HEK293 (cell line): ENCODE results near the gene OLFM1.

Experiments
- TCF7L2 ChIP-seq: IDR thresholded peaks from 2 replicates; pipeline ENCODE4 v1.6.1; 2011; ENCODE audit warnings: low read depth, mild to moderate bottlenecking, inconsistent platforms, low read length, moderate library complexity, borderline replicate concordance
- YY1 ChIP-seq: fragments of 450-650 bp; formaldehyde crosslinking; IDR thresholded peaks from 2 replicates; pipeline ENCODE4 v1.5.1; 2018; ENCODE audit warnings: missing biosample characterization, missing genetic modification characterization
- ZBTB17 ChIP-seq: fragments of 450-650 bp; formaldehyde crosslinking; IDR thresholded peaks from 2 replicates; pipeline ENCODE4 v1.5.1; 2016; ENCODE audit warnings: missing biosample characterization, missing genetic modification characterization
- ZNF138 ChIP-seq: fragments of 450-650 bp; formaldehyde crosslinking; IDR thresholded peaks from 2 replicates; pipeline ENCODE4 v1.5.1; 2016; ENCODE audit warnings: missing biosample characterization, missing genetic modification characterization, borderline replicate concordance
- ZNF302 ChIP-seq: fragments of 450-650 bp; formaldehyde crosslinking; IDR thresholded peaks from 2 replicates; pipeline ENCODE4 v1.5.1; 2016; ENCODE audit warnings: missing biosample characterization, missing genetic modification characterization, low read depth
- ZNF354C ChIP-seq: fragments of 450-650 bp; formaldehyde crosslinking; IDR thresholded peaks from 2 replicates; pipeline ENCODE4 v1.5.1; 2016; ENCODE audit warnings: missing biosample characterization, missing genetic modification characterization, low read depth, borderline replicate concordance
- ZNF391 ChIP-seq: fragments of 450-650 bp; formaldehyde crosslinking; IDR thresholded peaks from 2 replicates; pipeline ENCODE4 v1.5.1; 2016; ENCODE audit warnings: low read depth, missing biosample characterization, missing genetic modification characterization, borderline replicate concordance
- ZNF501 ChIP-seq: fragments of 450-650 bp; formaldehyde crosslinking; IDR thresholded peaks from 2 replicates; pipeline ENCODE4 v1.5.1; 2016; ENCODE audit warnings: missing biosample characterization, missing genetic modification characterization
- TF ChIP-seq, protein P1 (sequence below): fragments of 450-650 bp; formaldehyde crosslinking; IDR thresholded peaks from 2 replicates; pipeline ENCODE4 v1.5.1; 2016; ENCODE audit warnings: missing biosample characterization, missing genetic modification characterization
- TF ChIP-seq, protein P2 (sequence below): fragments of 450-650 bp; formaldehyde crosslinking; IDR thresholded peaks from 2 replicates; pipeline ENCODE4 v1.5.1; 2016; ENCODE audit warnings: missing biosample characterization, missing genetic modification characterization
- TF ChIP-seq, protein P3 (sequence below): fragments of 450-650 bp; formaldehyde crosslinking; IDR thresholded peaks from 2 replicates; pipeline ENCODE4 v1.5.1; 2017; ENCODE audit warnings: missing biosample characterization, missing genetic modification characterization
- TF ChIP-seq, protein P4 (sequence below): fragments of 450-650 bp; IDR thresholded peaks from 2 replicates; pipeline ENCODE4 v1.5.1; 2018; ENCODE audit warnings: missing biosample characterization, mild to moderate bottlenecking, missing genetic modification characterization

DNA sequence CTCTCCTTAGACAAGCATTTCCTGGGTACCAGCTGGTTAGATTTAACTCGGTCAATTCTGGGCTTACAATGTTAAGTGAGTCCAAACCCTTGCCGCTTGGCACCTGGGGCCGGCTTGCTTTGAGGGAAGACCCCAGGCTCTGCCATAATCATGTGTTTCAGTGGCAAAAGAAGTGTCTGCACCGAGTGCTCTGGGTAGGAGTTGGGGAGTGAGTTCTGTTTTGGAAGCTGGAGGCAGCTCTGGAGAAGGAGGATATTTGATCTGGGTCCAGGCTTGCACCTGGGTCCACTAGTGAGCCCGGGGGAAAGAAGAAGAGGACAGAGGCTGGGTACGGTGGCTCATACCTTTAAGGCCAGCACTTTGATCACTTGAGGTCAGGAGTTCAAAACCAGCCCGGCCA lies 8.4 kb upstream of the OLFM1 start:
- TF ChIP-seq, protein P1, sequence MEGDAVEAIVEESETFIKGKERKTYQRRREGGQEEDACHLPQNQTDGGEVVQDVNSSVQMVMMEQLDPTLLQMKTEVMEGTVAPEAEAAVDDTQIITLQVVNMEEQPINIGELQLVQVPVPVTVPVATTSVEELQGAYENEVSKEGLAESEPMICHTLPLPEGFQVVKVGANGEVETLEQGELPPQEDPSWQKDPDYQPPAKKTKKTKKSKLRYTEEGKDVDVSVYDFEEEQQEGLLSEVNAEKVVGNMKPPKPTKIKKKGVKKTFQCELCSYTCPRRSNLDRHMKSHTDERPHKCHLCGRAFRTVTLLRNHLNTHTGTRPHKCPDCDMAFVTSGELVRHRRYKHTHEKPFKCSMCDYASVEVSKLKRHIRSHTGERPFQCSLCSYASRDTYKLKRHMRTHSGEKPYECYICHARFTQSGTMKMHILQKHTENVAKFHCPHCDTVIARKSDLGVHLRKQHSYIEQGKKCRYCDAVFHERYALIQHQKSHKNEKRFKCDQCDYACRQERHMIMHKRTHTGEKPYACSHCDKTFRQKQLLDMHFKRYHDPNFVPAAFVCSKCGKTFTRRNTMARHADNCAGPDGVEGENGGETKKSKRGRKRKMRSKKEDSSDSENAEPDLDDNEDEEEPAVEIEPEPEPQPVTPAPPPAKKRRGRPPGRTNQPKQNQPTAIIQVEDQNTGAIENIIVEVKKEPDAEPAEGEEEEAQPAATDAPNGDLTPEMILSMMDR (tag by site-specific recombination): no peak
- no peak for TF ChIP-seq ZNF354C (tag by site-specific recombination)
- no peak for TF ChIP-seq ZNF302 (tag by site-specific recombination)
- TF ChIP-seq, protein P2, sequence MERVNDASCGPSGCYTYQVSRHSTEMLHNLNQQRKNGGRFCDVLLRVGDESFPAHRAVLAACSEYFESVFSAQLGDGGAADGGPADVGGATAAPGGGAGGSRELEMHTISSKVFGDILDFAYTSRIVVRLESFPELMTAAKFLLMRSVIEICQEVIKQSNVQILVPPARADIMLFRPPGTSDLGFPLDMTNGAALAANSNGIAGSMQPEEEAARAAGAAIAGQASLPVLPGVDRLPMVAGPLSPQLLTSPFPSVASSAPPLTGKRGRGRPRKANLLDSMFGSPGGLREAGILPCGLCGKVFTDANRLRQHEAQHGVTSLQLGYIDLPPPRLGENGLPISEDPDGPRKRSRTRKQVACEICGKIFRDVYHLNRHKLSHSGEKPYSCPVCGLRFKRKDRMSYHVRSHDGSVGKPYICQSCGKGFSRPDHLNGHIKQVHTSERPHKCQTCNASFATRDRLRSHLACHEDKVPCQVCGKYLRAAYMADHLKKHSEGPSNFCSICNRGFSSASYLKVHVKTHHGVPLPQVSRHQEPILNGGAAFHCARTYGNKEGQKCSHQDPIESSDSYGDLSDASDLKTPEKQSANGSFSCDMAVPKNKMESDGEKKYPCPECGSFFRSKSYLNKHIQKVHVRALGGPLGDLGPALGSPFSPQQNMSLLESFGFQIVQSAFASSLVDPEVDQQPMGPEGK (tag by site-specific recombination): no peak
- TF ChIP-seq YY1: no peak
- TF ChIP-seq, protein P3, sequence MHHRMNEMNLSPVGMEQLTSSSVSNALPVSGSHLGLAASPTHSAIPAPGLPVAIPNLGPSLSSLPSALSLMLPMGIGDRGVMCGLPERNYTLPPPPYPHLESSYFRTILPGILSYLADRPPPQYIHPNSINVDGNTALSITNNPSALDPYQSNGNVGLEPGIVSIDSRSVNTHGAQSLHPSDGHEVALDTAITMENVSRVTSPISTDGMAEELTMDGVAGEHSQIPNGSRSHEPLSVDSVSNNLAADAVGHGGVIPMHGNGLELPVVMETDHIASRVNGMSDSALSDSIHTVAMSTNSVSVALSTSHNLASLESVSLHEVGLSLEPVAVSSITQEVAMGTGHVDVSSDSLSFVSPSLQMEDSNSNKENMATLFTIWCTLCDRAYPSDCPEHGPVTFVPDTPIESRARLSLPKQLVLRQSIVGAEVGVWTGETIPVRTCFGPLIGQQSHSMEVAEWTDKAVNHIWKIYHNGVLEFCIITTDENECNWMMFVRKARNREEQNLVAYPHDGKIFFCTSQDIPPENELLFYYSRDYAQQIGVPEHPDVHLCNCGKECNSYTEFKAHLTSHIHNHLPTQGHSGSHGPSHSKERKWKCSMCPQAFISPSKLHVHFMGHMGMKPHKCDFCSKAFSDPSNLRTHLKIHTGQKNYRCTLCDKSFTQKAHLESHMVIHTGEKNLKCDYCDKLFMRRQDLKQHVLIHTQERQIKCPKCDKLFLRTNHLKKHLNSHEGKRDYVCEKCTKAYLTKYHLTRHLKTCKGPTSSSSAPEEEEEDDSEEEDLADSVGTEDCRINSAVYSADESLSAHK (tag by site-specific recombination): no peak
- TF ChIP-seq TCF7L2: no peak
- TF ChIP-seq, protein P4, sequence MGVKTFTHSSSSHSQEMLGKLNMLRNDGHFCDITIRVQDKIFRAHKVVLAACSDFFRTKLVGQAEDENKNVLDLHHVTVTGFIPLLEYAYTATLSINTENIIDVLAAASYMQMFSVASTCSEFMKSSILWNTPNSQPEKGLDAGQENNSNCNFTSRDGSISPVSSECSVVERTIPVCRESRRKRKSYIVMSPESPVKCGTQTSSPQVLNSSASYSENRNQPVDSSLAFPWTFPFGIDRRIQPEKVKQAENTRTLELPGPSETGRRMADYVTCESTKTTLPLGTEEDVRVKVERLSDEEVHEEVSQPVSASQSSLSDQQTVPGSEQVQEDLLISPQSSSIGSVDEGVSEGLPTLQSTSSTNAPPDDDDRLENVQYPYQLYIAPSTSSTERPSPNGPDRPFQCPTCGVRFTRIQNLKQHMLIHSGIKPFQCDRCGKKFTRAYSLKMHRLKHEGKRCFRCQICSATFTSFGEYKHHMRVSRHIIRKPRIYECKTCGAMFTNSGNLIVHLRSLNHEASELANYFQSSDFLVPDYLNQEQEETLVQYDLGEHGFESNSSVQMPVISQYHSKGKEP (tag by site-specific recombination): no peak
- TF ChIP-seq ZNF391 (tag by site-specific recombination): no peak
- no peak for TF ChIP-seq ZNF501 (tag by site-specific recombination)
- no peak for TF ChIP-seq ZNF138
- TF ChIP-seq ZBTB17: no peak
